C4-2B (cell line): ENCODE measurements around the gene NRIP2.

Source experiments
- ZFX ChIP-seq: fragments of 450-650 bp; IDR thresholded peaks from 2 replicates; pipeline ENCODE4 v1.6.1; 2017
- TF ChIP-seq, protein P1 (sequence below): fragments of 450-650 bp; conservative IDR thresholded peaks from 2 replicates; pipeline ENCODE4 v1.5.1; 2017; ENCODE audit warnings: mild to moderate bottlenecking

DNA sequence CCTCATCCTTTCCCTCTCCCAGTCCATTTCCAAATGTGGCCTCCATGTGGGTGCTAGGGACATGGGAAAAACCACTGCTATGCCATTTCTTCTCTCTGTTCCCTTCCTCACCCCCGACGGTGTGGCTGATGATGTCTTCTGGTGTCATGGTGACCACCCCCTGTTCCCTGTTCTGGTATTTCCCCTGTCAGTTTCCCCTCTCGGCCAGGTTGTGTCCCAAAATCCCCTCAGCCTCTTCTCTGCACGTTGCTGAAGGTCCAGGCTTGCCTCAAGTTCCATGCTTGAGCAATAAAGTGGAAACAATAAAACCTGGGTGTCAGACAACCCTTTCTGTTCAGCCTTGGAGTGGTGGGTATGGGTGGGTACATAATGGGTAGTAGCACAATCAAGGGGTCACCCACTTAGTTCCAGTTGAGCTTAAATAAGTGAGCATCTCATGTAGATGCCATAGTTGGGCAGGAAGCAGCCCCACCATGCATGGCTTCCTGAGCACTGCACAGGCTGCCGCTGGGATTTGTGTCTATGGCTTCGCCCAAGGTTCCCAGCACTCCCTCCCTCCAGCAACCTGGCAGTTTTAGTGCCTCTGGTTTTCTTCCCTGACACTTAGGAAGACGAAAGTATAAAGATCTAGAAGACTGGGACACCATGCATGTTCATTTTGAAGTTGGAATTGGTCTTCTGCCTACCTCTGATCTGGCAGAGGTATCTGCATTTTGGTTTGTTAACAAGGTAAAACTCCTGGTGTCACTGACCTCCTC is 31.0 kb downstream of the NRIP2 start:
- TF ChIP-seq, protein P1, sequence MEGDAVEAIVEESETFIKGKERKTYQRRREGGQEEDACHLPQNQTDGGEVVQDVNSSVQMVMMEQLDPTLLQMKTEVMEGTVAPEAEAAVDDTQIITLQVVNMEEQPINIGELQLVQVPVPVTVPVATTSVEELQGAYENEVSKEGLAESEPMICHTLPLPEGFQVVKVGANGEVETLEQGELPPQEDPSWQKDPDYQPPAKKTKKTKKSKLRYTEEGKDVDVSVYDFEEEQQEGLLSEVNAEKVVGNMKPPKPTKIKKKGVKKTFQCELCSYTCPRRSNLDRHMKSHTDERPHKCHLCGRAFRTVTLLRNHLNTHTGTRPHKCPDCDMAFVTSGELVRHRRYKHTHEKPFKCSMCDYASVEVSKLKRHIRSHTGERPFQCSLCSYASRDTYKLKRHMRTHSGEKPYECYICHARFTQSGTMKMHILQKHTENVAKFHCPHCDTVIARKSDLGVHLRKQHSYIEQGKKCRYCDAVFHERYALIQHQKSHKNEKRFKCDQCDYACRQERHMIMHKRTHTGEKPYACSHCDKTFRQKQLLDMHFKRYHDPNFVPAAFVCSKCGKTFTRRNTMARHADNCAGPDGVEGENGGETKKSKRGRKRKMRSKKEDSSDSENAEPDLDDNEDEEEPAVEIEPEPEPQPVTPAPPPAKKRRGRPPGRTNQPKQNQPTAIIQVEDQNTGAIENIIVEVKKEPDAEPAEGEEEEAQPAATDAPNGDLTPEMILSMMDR, result no peak
- TF ChIP-seq ZFX, result no peak
